GM19023 (cell line): ENCODE data around the gene PLS1.
"Not testable (repeated sequence)": the region's sequence is repeated elsewhere in the genome, so short reads cannot be mapped to it uniquely, and the experiment has no call there.

Experiments
- ATAC-seq: cut with Tn5 transposase; IDR thresholded peaks from one replicate; pipeline ENCODE4 v1.9.1; 2021; ENCODE audit warnings: mild to moderate bottlenecking, moderate library complexity; ENCODE audit not compliant: unreplicated experiment

Gene PLS1, protein sequence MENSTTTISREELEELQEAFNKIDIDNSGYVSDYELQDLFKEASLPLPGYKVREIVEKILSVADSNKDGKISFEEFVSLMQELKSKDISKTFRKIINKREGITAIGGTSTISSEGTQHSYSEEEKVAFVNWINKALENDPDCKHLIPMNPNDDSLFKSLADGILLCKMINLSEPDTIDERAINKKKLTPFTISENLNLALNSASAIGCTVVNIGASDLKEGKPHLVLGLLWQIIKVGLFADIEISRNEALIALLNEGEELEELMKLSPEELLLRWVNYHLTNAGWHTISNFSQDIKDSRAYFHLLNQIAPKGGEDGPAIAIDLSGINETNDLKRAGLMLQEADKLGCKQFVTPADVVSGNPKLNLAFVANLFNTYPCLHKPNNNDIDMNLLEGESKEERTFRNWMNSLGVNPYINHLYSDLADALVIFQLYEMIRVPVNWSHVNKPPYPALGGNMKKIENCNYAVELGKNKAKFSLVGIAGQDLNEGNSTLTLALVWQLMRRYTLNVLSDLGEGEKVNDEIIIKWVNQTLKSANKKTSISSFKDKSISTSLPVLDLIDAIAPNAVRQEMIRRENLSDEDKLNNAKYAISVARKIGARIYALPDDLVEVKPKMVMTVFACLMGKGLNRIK

DNA sequence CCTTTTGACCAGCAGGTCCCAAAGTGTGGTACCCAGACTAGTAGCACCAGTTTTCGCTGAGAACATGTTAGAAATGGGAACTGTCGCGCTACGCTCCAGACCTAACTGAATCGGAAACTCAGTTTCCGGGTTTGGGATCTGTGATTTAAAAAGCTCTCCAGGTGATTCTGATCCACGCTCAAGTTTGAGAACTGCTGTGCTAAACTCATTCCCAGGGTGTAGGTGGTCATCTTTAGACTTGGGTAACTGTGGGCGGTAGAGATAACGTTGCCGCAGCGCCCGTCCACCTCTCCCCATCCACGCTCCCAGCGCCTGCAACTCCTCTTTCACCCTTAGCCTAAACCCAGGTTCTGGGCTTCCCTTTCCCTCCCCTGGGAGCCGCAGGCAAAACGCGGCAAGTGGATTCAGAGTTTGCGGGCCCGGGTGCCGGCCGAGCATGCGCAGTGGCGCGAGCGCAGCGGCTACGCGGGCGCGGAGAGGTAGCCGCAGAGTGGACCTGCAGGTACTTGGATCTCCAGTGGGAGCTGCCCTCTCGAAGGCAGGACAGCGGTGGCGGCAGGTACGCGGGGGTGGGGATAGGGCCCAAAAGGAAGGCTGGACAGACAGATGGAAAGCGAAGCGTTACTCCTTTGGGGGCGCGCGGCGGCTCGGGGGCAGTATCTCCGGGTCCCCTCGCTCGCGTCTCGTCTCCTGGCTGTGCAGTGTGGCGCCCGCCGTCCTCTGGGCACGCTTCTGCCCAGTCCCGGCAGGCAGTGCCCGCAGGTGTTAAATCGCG, at the start of gene PLS1:
TSS of gene PLS1 (plus strand) at position 443 of the 775 bp plus-strand sequence. CDS start 67,845 bp downstream, outside the sequence.
- peak; percentile 90 for ATAC-seq

DNA sequence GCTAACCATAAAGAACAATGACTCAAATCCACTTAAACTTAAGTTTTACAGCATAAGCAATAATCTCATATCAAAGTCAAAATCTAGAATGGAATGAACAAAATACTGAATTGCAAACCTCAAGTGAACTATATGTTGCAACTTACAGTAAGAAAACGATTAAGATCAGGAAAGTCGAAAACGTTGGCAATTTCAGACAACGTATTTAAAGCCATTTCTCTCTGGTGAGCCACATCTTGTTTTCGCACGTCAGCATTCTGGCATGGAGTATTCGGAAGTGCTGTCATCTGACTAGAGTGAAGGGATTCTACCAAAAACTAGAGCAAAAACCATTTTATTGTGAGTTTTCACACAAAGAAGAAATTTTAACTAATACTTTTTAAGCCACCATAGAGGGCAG, 46.2 kb upstream of the PLS1 start:
- no peak for ATAC-seq

DNA sequence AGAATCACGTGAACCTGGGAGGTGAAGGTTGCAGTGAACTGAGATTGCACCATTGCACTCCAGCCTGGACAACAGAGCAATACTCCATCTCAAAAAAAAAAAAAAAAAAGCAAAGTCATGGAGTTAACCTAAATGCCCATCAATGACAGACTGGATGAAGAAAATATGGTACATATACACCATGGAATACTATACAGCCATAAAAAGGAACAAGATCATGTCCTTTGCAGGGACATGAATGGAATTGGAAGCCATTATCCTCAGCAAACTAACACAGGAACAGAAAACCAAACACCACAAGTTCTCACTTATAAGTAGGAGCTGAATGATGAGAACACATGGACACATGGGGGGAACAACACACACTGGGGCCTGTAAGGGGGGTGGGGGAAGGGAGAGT, 43.6 kb upstream of the PLS1 start:
- not testable (repeated sequence) for ATAC-seq

DNA sequence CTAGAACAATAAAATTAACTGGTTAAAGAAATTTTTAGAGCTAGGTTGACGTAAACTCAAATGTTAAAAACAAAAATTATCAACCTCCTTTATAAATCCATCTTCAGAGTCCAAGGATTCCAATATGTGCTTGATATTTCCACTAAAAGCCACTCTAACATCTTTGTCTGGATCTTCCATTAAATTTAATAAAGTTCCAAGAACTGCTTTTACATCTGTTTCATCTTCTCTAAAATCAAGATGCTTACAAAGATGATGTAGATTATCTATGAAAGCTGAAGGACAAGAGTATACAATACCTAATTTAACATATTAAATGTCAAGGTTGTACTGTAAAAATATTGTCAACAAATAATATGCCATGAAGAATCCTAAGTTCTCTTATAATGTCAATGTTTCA, 42.5 kb upstream of the PLS1 start:
- ATAC-seq, result no peak

DNA sequence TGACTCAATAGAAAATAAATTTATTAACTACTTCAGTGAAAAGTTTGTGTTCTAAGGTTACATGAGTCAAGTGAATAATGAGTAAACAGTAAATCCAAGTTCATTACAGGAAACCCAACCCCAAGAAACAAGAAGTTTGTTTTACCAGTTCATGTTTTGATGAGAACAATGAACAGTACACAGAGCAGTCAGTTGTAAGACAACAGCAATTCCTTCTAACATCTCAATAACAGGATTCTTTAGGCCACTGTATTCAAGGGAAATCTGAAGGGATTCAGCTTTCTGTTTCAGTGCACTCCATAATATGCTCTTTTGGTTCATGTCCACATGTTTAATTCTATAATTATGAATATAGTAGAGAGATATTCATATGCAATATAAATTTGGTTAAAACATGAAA, 36.1 kb upstream of the PLS1 start:
- ATAC-seq, result no peak

DNA sequence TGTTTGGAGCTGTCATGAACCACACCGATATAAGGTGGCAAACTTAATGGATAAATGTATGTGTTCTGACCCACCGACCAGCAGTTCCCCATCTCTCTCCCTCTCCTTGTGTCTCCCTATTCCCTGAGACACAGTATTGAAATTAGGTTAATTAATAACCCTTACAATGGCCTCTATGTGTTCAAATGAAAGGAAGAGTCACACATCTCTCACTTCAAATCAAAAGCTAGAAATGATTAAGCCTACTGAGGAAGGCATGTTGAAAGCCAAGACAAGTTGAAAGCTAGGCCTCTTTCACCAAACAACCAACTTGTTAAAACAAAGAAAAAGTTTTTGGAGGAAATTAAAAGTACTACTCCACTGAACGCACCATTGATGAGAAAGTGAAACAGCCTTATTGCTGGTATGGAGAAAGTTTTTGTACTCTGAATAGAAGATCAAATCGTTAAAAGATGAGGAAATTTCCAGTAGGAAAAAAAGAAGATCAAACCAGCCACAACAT, 32.6 kb upstream of the PLS1 start:
- ATAC-seq, result no peak

DNA sequence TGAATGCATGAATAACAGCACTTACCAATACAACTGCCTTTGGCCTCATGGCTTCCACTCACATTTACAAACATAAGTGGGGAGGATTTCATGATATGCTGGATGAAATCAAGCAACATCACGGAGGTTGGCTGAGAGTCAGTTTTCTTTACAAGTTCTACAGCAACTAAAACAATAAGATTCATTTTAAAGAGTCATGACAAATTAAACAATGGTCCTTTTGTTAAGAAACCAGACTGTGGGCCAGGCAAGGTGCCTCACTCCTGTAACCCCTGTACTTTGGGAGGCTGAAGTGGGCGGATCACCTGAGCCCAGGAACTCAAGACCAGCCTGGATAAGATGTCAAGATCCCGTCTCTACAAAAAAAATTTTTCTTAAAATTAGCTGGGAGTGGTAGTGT, 30.1 kb upstream of the PLS1 start:
- no peak for ATAC-seq

DNA sequence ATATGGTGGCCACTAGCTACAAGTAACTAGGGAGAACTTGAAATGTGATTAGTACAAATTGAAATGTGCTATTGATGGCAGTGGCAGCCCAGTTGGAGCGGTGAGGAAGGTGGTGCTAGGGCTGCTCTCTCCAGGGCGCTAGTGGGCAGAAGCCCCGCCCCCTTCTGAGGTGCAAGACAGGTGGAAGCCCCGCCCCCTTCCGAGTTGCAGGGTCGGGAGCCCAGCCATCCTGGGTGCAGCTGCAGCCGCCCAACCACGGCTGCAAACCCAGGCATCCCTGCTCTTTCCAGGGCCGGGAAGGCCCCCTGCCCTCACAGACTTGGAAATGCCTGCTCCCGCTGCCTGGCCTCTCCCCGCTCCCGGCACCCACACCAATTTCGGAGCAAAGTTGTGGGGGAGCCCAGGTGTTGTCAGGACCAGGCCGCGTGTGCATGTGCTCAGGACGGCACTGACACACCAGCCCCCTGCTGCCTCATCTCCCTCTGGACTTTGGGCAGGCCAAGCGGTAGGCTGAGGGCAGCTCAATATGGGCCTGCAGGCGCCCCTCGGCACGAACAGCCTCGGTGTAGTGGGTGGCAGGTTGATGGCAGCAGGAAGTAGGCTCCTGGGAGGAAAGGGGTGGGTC, 27.7 kb upstream of the PLS1 start:
- ATAC-seq, result no peak

DNA sequence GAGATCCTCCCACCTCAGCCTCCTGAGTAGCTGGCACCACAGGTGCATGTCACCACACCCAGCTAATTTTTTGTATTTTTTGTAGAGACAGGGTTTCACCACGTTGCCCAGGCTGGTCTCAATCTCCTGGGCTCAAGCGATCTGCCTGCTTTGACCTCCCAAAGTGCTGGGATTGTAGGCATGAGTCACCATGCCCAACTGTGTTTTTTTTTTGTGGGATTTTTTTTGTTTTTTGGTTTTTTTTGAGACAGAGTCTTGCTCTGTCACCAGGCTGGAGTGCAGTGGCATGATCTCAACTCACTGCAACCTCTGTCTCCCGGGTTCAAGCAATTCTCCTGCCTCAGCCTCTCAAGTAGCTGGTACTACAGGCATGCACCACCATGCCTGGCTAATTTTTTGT, 26.8 kb upstream of the PLS1 start:
- not testable (repeated sequence) for ATAC-seq

DNA sequence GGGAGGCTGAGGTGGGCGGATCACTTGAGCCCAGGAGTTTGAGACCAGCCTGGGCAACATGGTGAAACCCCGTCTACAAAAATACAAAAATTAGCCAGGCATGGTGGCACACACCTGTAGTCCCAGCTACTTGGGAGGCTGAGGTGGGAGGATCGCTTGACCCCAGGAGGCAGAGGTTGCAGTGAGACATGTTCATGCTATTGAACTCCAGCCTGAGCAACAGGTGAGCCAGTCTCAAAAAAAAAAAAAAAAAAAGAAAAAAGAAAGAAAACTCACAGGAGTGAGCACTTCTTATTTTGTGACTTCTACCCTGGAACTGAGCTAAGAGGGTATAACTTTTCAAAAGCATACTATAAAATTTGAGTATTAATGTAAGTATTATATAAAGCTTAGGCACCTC, 22.0 kb upstream of the PLS1 start:
- ATAC-seq, result not testable (repeated sequence)

DNA sequence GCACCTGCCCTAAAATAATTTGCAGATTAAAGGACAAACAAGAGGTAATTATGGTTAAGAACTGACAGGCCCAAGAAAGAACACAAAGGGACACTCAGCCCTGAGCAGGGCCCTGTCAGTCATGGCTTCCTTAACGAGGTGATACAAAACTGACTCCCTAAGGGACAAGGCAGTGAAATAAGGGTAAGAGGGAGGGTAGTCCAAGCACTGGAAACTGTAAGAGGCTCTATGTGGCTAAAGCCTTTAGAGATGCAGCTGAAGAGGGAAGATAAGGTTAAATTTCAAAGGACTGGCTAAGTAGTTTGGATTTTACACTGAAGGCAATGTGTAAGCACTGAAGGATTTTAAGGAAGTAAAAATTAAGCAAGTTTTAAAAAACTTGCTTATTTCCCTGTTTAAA, 21.5 kb upstream of the PLS1 start:
- ATAC-seq, result no peak

DNA sequence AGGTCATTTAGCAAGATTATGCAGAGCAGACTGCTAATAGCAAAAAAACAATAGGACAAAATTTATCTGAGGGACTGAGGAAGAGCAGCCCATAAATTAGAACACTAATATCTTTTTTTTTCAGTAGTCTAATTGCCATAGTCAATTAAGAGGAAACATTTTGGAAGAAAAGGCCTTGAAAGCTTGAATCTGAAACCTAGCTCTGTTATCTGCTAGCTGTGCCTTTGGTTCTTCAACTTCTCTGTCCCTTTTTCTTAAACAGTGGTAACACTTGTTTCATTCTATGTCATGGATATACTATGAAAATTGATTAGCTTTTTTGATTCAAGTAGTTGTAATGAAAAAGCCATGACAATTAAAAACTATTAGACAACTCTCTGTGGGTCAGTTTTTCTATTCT, 19.4 kb upstream of the PLS1 start:
- ATAC-seq, result no peak

DNA sequence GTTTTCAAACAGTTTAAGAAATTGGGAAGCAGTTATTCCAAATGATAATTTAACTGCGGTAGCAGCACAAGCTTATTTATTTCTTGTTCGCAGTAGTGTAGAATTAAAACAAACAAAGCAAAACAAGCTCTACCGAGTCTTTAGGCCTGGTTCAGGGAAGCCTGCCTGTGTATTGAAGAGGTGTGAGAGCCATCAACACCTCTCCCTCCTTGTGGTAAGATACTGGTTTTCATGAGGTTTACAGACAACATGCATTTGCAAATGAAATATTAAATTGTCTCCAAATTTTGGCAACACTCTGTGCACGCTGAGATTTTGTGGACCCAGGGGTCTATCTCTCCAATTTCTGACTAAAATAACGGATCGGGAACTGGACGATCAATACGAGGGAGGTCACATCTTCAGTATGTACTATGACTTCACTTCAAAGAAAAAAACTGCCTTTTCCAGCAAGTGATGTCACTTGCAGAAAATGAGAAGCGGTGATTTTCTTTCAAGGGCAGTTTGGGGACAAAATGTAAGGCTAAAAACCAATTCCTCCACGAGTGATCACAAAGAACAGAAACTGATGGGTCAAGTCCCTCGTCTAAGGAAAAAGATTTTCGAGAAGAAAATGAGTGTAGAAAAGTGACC, 18.4 kb upstream of the PLS1 start:
- ATAC-seq, result no peak

DNA sequence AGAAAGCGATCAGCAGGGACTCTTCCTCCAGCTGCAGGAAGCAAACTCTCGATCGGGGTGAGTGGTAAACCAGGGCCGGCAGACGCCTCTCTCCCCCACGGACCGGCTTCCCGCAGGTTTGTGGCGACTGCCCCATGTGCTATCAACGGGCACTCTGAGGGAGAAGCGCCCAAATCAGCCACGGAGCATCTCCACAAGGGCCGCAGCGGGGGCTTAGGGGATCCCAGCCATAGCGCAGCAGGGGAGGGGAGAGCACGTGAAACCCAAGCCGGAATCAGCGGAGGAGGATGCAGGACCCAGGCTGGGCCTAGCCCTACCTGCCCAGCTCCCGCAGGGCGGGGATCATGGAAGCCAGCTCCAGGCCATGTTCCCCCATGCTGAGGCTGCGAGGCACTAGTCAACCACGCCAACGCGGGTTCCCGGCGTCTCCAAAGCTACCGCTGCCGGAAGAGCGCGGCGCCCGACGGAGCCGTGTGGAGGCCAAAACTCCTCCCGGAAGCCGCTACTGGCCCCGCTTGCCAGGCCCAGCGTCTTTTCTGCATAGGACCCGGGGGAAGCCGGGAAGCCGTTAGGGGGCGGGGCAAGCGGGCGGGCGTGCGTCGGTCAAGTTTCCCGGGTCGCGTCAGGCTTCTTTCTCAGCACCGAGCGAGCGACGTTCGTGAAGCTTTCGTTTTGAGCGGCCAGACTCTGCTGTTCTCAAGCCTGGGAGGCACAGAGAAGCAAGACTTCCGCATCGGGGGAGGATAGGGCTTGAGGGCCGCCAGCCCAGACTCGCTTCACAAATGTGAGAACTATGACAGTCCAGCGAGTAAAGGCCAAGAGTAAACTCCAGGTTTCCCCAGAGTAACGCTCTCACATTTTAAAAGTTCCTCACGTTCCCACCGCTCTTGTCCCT, 17.6 kb upstream of the PLS1 start, which contains the start of gene ATR:
TSS of gene ATR (minus strand) at position 405 of the 895 bp plus-strand sequence. CDS start at position 376, 29 bp downstream.
- ATAC-seq, result peak; percentile 95

DNA sequence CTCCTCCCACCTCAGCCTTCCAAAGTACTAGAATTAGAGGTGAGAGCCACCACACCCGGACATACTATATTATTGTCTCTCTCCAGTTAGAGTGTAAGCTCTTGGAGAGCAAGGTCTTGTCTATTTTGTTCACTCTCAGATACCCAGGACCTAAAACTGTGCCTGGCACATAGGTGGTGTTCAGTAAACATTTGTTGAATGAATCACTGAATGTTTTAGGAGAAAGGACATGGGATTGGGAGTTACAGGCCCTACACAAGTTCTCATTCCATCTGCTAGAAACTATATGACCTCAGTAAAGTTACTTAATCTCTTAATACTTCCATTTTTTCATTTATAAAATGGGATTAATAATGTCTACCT, 16.2 kb upstream of the PLS1 start:
- ATAC-seq, result no peak

DNA sequence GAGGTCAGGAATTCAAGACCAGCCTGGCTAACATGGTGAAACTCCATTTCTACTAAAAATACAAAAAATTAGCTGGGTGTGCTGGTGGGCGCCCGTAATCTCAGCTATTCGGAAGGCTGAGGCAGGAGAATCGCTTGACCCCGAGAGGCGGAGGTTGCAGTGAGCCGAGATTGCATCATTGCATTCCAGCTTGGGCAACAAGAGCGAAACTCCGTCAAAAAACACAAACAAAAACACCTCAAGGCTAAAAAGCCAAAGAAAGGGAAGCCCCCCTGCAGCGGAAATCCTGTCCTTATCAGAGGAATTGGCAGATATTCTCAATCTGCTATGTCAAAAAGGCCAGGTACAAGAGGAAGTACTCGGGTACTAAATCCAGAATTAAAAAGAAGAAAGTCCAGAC, 15.1 kb upstream of the PLS1 start:
- ATAC-seq, result not testable (repeated sequence)

DNA sequence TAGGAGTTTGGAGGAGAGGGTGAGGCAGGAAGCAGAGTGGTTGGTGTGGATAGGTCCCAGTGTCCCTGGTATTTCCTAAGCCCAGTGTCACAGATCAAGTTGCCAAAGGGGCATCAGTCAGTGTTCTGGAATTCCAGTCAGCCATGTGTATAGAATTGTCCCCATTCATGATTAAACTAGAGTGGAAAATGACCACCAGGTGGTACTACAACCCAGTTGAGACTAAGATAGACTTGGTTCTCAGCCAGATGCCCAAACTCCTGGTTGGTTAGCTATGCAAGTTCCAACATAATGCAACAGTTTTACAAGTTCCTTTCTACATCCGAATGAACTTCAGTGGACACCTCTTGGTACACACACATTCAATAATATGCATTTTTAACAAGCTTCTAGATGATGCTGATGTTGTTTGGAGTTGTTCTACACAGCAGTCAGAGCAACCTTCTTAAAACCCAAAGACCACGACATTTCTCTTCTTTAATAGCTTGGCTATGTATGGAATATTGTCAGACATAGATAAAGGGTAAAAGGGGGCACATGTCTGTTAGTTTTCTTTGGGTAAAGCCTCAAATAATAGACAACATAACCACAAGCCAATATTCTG, 9.3 kb upstream of the PLS1 start:
- ATAC-seq, result no peak

DNA sequence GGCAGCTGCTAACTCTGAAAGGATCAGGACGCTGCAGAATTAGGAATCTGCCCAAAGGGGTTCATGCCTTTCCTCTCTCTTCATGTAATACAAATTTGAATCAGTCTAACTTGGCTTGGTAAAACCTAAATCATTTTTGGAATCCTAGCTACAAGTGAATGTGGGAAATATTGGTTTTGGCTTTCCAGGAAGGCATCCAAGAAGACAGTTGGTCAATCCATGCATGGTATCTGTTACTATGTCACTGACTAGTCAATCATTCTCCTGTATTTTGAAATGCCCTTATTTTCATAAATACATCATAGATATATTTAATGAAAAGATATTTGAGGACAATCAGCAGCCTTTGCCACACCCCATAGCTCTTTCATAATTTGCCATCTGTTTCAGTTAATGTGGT, 7.5 kb upstream of the PLS1 start:
- no peak for ATAC-seq

DNA sequence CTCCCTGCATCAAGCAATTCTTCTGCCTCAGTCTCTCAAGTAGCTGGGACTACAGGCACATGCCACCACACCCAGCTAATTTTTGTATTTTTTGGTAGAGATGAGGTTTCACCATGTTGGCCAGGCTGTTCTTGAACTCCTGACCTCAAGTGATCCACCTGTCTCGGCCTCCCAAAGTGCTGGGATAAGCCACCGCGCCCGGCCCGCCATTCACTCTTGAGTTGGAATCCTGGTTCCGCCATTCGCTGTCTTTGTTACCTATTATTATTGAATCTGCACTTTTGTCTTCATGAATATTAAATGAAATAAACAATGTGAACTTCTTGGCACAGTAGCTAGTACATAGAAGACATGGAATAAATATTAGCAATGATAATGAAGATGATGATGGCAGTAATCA, 3.9 kb upstream of the PLS1 start:
- not testable (repeated sequence) for ATAC-seq
